Colonic mucosa (tissue), 4 donors: ENCODE data around the gene SLC9B1. TPM values are rescaled to one million over a fixed set of nuclear protein-coding genes. Genes with fewer than 3 reads are reported as not detected.
A peak's percentile ranks its signal among the peaks of the same experiment; 100 is the strongest.
"Not testable (repeated sequence)": the region's sequence is repeated elsewhere in the genome, so short reads cannot be mapped to it uniquely, and the experiment has no call there.

Source experiments
- DNase-seq: peaks from one replicate; pipeline ENCODE4 v3.0.0-alpha.2; 2020
- H3K27ac ChIP-seq: fragments of 200-600 bp; one replicate; pipeline ENCODE4 v1.8.0; 2021
- H3K27me3 ChIP-seq: fragments of 200-600 bp; one replicate; pipeline ENCODE4 v1.8.0; 2021
- H3K36me3 ChIP-seq: fragments of 200-600 bp; one replicate; pipeline ENCODE4 v1.8.0; 2021
- H3K4me1 ChIP-seq: fragments of 200-600 bp; one replicate; pipeline ENCODE4 v1.8.0; 2021; ENCODE audit warnings: mild to moderate bottlenecking
- H3K4me3 ChIP-seq: fragments of 200-600 bp; one replicate; pipeline ENCODE4 v1.8.0; 2021
- H3K9ac ChIP-seq, 2 donors: one replicate each; pipeline ENCODE4 v1.7.0; 2013; ENCODE audit warnings: control low read depth in 2 of 2, low read depth in 2 of 2, low read length in 2 of 2
- H3K9me3 ChIP-seq: fragments of 200-600 bp; one replicate; pipeline ENCODE4 v1.8.0; 2021
- intact Hi-C: fragments of 100-400 bp; cut with DNase I; formaldehyde crosslinking; loops from one replicate; pipeline ENCODE4 v1.14.1; 2022
- total RNA-seq, 2 donors: library from RNA; stranded (reverse); fragmentation: NEBNext Ultra II Directional in 1 of 2; extraction: Animal tissue kit (Norgen Biotek cat#: 25700) in 1 of 2; gene quantifications; one replicate each; pipeline ENCODE4 v1.2.1, GENCODE V29; 2021
- TF ChIP-seq, protein P1 (sequence below): fragments of 200-600 bp; IDR thresholded peaks from one replicate; pipeline ENCODE4 v1.8.0; 2022; ENCODE audit warnings: antibody characterized with exemption, mild to moderate bottlenecking
- donor health status: healthy.
- donor health status: DM: no; HTN: no; CAD: no.
- donor health status: DM: no; HTN: no; CAD: no.

The SLC9B1 gene
- total RNA-seq, 2 donors from 2014 or later = not detected

DNA sequence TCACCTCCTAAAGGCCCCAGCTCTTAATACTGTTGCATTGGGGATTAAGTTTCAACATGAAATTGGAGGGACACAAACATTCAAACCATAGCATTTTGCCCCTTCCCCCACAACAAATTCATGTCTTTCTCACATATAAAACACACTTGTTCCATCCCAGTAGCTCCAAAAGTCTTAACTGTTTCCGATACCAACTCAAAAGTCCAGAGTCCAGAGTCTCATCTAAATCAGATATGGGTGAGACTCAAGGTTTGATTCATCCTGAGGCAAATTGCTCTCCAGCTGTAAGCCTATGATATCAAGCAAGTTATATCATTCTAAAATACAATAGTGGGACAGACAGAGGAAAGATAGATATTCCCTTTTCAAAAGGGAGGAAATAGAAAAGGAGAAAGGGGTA is 8.7 kb downstream of the SLC9B1 start:
- Histone ChIP-seq H3K4me3 (no peak overlapping the region), H3K4me1 (peaks cover 4% of the 10 kb centered on the region), H3K9me3 (no peaks in the 10 kb centered on the region), H3K27me3 (no peaks in the 10 kb centered on the region), H3K27ac (no peak overlapping the region), H3K9ac (no peak overlapping the region), H3K36me3 (no peaks in the 10 kb centered on the region)
- TF ChIP-seq, protein P1, sequence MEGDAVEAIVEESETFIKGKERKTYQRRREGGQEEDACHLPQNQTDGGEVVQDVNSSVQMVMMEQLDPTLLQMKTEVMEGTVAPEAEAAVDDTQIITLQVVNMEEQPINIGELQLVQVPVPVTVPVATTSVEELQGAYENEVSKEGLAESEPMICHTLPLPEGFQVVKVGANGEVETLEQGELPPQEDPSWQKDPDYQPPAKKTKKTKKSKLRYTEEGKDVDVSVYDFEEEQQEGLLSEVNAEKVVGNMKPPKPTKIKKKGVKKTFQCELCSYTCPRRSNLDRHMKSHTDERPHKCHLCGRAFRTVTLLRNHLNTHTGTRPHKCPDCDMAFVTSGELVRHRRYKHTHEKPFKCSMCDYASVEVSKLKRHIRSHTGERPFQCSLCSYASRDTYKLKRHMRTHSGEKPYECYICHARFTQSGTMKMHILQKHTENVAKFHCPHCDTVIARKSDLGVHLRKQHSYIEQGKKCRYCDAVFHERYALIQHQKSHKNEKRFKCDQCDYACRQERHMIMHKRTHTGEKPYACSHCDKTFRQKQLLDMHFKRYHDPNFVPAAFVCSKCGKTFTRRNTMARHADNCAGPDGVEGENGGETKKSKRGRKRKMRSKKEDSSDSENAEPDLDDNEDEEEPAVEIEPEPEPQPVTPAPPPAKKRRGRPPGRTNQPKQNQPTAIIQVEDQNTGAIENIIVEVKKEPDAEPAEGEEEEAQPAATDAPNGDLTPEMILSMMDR = no peak
- no peak for DNase-seq
- intact Hi-C loops = loop anchor here (2.0 to 5.0 kb wide), 2 partner anchors 388 to 564 kb away; no protein-coding TSS in a partner anchor

DNA sequence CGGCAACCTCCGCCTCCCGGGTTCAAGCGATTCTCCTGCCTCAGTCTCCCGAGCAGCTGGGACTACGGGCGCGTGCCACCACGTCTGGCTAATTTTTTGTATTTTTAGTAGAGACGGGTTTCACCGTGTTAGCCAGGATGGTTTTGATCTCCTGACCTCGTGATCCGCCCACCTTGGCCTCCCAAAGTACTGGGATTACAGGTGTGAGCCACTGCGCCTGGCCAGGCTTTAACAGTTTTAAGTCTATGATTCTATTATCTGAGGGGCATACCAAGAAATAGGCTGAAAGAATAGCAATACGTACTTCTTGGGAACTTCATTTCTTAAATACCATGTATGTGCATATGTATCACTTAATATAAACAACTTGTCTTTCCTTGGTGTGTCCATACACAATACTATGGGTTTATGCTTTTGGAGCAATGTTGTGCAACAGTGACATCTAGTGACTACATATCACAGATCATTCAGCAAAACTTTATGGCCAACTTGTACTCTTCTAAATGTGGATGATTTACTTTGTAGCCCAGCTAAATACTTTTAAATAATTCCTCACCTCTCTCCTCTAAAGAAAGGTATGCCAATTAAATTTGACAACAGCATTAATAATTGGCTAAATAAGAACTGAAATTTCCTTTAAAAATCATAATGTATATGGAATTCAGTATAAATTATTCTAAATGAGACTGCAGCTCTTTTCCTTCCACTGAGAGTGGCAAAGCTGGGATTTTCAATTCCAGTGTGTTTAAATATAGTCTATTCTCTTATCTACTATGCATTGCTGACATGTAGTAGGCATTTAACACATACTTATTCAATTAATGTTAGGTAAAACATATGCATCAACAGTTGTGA is 10.4 kb downstream of the SLC9B1 start:
- intact Hi-C loops = no loop called here

DNA sequence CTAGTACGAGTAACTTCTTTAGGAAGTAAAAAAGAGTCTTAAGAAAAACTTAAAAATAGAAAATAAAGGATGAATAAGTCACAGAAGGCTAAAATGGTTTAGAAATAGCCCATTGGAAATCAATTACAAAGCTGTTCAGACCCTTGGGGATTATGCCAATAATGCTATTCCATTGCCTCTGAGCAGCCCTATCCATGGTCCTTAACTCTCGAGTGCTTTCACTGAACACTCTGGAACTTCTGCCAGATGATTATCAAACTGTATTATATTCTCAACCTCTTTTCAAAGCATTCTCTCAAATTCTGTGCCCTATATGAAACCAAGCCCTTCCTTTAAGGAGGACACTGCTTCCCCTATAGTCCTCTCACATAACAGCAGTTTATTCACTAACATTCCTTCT is 17.0 kb downstream of the SLC9B1 start:
- TF ChIP-seq, protein P1 = no peak
- H3K4me3 ChIP-seq = no peak overlapping the region
- no peaks in the 10 kb centered on the region for H3K36me3 ChIP-seq
- intact Hi-C loops = no loop called here
- no peaks in the 10 kb centered on the region for H3K4me1 ChIP-seq
- no peak for DNase-seq
- no peaks in the 10 kb centered on the region for H3K9me3 ChIP-seq
- no peak overlapping the region for H3K27ac ChIP-seq
- H3K27me3 ChIP-seq = no peaks in the 10 kb centered on the region
- no peak overlapping the region for H3K9ac ChIP-seq

More for the DNA sequence above, 10.4 kb downstream of the SLC9B1 start:
- H3K27me3 ChIP-seq = no peaks in the 10 kb centered on the region
- no peaks in the 10 kb centered on the region for H3K36me3 ChIP-seq
- no peak overlapping the region for H3K27ac ChIP-seq
- TF ChIP-seq, protein P1 = peak; percentile 53
- H3K9ac ChIP-seq = no peak overlapping the region
- no peak overlapping the region for H3K4me3 ChIP-seq
- H3K9me3 ChIP-seq = no peaks in the 10 kb centered on the region
- DNase-seq = peak; percentile 37
- H3K4me1 ChIP-seq = peaks cover 4% of the 10 kb centered on the region

DNA sequence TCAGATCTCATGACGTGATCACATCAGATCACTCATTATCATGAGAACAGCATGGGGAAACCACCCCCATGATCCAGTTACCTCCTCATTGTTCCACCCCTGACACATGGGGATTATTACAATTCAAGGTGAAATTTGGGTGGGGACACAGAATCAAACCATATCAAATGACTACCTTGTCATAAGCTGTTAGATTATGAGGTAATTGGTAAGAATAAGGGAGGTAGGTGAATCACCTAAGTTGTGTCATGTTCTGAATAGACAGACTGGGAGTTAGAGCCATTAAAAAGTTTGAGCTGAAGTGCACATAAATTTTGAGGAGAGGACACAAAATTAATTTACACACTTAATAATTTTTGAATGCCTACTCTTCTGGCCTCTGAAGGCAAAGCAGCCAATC is 24.7 kb downstream of the SLC9B1 start:
- Histone ChIP-seq H3K9ac (no peak overlapping the region), H3K27me3 (no peaks in the 10 kb centered on the region), H3K4me3 (no peak overlapping the region), H3K36me3 (no peaks in the 10 kb centered on the region), H3K27ac (no peak overlapping the region), H3K9me3 (no peaks in the 10 kb centered on the region), H3K4me1 (no peaks in the 10 kb centered on the region)
- TF ChIP-seq, protein P1 = no peak
- intact Hi-C loops = no loop called here
- no peak for DNase-seq

DNA sequence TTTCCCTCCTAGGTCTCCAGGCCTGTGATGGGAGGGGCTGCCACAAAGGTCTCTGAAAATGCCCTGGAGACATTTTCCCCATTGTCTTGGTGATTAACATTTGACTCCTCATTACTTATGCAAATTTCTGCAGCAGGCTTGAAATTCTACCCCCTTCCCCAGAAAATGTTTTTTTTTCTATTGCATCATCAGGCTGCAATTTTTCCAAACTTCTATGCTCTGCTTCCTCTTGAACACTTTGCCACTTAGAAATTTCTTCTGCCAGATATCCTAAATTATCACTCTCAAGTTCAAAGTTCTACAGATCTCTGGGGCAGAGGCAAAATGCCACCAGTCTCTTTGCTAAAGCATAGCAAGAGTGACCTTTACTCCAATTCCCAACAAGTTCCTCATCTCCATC is 25.5 kb downstream of the SLC9B1 start:
- H3K4me1 ChIP-seq, H3K9me3 ChIP-seq, H3K27me3 ChIP-seq, H3K27ac ChIP-seq, intact Hi-C loops, DNase-seq, H3K36me3 ChIP-seq, H3K4me3 ChIP-seq, H3K9ac ChIP-seq: not testable (repeated sequence)

DNA sequence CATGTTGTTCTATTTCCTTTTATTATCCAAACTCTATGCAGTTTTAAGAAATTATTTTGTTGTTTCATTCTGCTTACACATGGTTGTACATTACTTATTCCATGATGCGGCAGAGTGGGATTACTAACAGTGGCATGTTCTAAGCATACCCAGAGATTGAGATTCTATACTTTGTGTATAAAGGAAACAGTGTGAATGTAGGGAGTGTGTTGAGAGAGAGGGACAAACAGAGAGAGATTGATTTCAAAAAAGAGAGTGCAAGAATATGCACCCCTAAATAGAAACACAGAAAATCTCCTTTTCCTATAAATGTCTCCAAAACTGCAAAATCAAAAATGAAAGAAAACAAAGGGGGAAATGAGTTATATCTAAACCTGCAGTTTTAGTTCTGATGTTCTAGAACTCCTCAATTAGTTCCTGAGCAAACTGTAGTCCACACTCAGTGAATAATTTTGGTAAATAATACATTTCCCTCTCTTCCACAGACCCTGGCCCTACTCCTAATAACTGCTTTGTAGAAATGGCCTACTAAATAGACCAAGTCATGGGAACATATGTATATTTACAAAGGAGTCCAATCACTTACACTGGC is 31.0 kb downstream of the SLC9B1 start:
- Histone ChIP-seq H3K4me3 (no peak overlapping the region), H3K27ac (no peak overlapping the region), H3K36me3 (no peaks in the 10 kb centered on the region), H3K4me1 (no peaks in the 10 kb centered on the region), H3K27me3 (no peaks in the 10 kb centered on the region), H3K9me3 (no peaks in the 10 kb centered on the region), H3K9ac (no peak overlapping the region)
- intact Hi-C loops = no loop called here
- TF ChIP-seq, protein P1 = no peak
- no peak for DNase-seq
